ENCODE data around the gene TPPP2.

The TPPP2 gene

GRCh38 chr14:21017528-21018245, 12.3 kb upstream of the TPPP2 start:
- DNase-seq, result no peak

GRCh38 chr14:21018286-21018685, 11.7 kb upstream of the TPPP2 start:
- no peak for DNase-seq

DNA sequence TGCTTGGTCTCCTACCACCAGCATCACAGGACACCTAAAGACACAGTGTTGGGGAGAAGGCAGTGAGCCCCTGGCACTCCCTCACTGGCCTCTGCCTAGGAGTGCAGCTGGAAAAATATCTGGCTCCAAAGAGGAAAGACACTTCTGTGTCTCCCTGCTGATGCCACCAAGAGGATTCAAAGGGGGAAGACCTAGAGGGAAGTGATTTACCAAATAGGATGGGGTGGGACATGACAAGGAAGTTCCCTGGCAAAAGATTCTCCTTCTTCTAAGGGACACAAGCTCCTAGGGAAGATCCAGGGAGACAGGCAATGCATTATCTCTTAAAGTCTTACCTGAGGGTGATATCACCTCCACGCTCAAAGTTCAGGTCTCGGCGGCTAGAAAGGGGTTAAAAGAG, 11.2 kb upstream of the TPPP2 start:
- DNase-seq, result no peak

- no peak for DNase-seq
Observed at GRCh38 chr14:21019366-21019765, 10.7 kb upstream of the TPPP2 start.

DNA sequence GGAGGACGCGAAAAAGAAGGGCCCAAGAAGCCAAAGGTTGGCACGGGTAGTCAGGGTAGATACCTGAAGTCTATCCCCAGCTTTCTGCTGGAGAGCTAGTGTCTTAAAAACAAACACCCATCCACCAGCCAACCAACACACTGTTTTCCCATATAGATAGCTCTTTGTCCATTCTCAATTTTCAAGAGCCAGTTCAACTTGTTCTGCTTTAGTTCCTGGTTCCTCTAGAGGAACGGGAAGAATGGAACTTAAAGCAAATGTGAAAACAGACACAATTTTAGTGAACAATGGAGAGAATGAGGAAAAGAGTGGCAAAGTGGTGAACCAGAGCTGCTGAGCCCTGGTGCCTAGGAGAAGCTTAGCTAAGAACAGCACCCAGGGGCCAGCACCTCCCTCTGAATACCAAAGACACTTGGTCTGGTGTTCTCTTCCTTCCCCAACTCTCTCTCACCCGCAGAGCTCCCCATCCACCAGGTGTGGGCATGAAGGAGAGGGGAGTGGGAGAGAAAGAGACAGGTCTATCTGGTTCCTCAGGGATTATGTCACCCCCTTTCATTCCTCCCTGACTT, 9.0 kb upstream of the TPPP2 start:
- no peak for DNase-seq

GRCh38 chr14:21022686-21023085, 7.3 kb upstream of the TPPP2 start:
- DNase-seq, result no peak

GRCh38 chr14:21023174-21023573, 6.8 kb upstream of the TPPP2 start:
- DNase-seq, result no peak

DNA sequence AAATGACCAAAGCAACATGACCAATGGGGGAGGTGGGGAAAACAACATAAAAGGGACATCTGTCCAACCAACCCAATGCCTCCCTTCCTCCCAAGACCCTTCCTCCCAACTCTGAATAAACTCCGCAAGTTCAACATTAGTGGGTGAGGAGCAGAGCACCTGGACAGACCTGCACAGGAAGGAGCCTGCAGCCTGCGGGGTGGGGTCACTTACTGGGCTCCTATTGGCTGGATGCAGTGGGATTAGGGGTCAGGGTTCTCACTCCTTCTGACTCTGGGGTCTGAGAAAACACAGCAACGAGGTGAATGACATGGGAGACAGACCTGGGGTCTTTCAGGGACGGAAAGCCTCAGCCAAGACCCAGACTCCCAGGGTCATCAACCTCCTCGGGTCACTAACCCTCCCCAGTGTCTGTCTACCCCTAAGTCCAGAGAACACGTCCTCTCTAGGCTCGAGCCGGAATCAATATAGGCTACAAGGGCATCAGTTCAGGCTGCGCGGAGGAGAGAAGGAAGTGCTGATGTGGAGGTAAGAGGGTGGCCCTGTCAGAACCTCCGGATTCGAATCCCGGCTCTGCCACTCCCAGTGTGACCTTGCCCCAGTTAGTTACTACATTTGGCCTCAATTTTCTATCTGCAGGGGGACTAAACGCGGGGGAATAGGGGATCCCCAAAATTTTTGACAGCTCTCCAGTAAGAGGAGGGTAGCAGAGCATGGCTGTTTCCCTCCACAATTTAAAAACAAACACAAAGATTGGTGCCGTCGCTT, 6.0 kb upstream of the TPPP2 start:
- DNase-seq, result no peak

- peak; percentile 28 for DNase-seq
Observed at GRCh38 chr14:21024585-21025370, 5.2 kb upstream of the TPPP2 start, which contains the start of gene NDRG2. Gene NDRG2, minus strand, starts transcription at chr14:21025061. Its CDS starts 1,746 bp downstream, at chr14:21023315.

- no peak for DNase-seq
Observed at GRCh38 chr14:21025371-21026273, 4.4 kb upstream of the TPPP2 start.

DNA sequence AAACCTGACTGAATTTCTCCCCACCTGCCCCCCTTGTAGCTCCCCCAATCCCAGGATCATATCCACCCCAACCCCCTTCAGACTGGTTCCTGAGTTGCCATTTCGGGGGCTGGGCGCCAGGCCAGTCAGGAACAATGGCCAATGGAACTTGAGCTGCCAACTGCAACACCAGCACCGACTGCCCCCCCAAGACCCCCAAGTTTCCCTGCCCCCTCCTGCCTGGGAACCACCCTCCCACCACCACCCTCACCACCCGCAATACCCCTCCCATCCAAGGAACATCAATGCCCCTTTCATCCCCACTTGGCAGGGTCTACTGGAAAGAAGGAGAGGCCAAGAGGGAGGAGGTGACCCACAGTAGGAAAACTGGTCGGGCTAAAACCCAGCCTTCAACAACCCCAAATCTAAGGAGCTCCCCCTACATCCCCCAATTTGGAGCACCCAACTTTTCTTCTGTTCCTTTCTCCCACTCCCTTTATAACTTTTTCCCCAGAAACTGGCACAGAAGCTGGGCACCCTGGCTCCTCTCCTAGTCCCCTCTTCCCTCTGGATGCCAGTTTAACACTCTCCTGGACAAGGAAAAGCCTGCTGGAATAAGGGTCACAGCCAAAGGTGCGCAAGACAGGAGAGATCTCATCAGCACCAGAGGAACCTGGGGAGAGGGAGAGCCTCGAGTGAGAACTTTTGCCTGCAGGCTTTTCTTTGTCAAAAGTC, 3.6 kb upstream of the TPPP2 start:
- no peak for DNase-seq

GRCh38 chr14:21026988-21027315, 3.1 kb upstream of the TPPP2 start:
- no peak for DNase-seq

GRCh38 chr14:21030531-21030930, 514 bp downstream of the TPPP2 start:
- no peak for DNase-seq

GRCh38 chr14:21032326-21033132, 2.5 kb downstream of the TPPP2 start:
- no peak for DNase-seq

DNA sequence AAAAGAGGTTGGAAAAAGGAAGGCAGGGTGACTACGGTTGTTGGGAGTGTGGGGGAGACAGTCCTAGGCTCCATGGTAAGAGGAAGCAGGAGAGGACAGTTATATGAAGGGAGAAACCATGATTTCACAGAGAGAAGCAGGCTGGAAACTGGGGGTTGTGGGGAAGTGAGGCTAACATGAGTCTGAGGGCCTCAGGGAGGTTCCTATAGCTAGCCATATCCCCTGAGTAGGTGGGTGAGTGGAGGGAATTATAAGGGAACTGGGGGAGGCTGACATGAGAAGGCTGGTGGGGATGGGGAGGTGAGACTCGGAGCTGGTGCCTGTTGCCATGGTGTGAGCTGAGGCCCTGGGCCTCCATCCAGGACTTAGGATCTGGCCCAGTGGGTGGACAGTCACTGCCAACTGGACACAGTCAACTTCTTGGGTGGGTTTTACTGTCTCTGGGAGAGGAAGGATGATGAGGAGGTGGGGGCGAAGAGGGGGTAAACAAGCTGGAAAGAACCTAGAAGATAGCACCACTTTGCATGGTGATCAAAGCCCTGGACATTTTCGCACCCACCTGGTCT, 3.2 kb downstream of the TPPP2 start:
- DNase-seq, result no peak

DNA sequence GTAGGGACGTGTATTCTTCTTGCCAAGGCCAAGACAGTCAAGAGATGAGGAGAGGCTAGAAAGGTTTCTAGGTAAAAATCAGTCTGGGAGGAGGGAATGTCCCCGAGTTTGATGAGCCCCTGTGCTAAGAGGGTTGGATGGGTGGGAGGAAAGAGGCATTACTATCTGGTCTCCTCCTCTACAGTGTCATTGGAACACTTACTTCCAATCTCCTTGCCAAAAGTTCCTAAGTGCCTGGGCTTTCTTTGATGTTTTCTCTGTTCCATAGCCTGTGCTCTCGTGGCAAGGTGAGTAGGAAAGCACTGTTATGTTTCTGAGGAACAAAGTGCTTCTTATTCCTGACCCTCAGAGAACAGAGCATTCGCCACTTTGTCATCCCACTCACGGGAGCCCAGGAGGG, 4.7 kb downstream of the TPPP2 start, which contains the start of gene RNASE13:
Gene RNASE13 (minus strand): TSS at position 101 of the 400 bp plus-strand sequence. CDS start 519 bp downstream, outside the sequence.
- no peak for DNase-seq

DNA sequence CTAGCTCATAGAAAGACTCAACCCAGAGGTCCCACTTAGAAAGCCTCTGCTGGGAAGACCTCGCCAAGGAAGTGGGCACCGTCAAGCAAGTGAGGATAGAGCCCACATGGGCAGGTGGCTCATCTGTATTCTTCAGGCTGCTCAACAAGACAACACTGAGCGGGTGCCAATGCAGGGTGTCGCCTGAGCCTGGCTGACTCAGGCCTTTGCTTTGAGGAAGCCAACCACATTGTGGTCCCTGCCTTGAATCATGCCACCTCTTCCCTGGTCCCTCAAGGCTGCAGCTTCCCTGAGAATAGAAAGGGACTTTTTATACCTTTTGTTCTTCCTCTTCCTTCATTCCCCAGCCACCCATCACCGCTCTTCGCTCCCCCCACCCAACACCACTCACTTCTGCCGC, 6.7 kb downstream of the TPPP2 start:
- no peak for DNase-seq

DNA sequence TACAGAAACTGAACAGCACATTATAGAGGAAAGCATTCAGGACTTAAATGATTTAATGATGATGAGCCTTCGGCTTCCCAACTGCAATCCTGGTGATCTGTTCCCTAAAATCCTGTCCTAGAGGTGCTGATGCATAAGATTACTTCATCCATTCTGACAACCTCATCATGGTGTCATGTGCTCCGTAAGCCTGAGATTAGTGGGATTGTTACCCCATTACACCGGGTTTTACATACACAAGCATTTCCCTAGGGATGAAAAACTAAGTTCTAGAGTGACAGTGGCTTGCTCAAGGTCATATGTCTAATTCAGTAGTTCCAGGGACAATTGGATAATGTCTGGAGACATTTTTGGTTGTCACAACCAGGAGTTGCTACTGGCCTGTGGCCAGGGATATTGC, 7.1 kb downstream of the TPPP2 start:
- DNase-seq, result no peak

DNA sequence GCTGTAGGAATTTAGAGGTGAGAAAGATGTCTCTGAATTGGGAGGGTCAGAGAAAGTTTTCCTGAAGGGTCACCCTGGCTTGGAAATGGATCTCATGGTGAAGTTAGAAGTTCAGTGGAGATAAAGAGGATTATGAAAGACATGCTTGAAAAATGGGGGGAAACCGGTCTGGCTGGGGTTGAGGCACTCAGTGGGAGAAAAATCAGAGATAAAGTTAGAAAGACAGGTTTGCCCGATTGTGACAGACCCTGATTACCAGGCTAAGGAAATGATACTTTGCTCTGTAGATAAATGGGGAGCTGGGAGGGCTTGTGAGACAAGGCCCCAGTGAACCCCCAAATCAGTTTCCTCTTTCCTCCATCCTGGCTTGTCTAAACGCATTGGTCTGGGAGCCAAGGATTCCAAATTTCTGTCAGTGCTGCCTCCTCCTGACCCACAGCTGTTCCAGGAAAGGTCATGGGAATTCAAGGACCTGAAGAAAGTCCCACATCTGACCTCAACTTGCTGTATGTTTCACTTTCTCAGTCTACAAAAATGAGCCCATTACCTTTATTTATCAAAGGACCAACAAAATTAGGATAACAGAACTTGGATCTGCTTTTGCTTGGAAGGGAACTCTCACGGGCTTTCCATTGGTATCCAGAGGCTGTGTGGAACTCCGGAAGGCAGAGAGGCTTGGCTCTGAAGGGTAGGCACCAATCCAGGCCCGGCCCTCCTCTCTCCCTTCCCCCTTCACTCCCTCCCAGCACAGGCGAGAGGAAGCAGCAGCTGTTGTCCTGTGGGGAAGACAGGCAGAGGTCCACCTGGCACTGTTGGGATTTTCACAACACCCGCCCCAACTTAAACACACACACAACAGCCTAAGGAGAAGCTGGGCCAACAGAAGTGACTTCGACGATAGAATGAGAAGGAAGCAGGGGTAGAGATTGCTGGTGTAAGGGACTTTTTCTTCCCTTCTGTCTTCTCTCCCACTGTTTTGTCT, 8.7 kb downstream of the TPPP2 start:
- DNase-seq, result no peak

Measured in NCI-H748 treated with DMSO at 0.1 percent for 48 hours (cell line).